HEK293 (cell line): ENCODE results near the gene CORO7.
A peak's percentile ranks its signal among the peaks of the same experiment; 100 is the strongest.

Experiments used
- HOXA7 ChIP-seq: sonication (generic); formaldehyde crosslinking; IDR thresholded peaks from 2 replicates; pipeline ENCODE4 v1.8.1; 2022; ENCODE audit warnings: missing genetic modification reagents, borderline replicate concordance
- KLF7 ChIP-seq: fragments of 450-650 bp; formaldehyde crosslinking; IDR thresholded peaks from 2 replicates; pipeline ENCODE4 v1.5.1; 2016; ENCODE audit warnings: missing biosample characterization, missing genetic modification characterization, borderline replicate concordance
- PATZ1 ChIP-seq: fragments of 450-650 bp; formaldehyde crosslinking; IDR thresholded peaks from 2 replicates; pipeline ENCODE4 v1.5.1; 2016; ENCODE audit warnings: missing biosample characterization, missing genetic modification characterization
- SCRT1 ChIP-seq: fragments of 450-650 bp; formaldehyde crosslinking; IDR thresholded peaks from 2 replicates; pipeline ENCODE4 v1.5.1; 2016; ENCODE audit warnings: missing biosample characterization, missing genetic modification characterization, borderline replicate concordance
- SP2 ChIP-seq: fragments of 450-650 bp; formaldehyde crosslinking; IDR thresholded peaks from 2 replicates; pipeline ENCODE4 v1.5.1; 2016; ENCODE audit warnings: missing biosample characterization, missing genetic modification characterization
- SP3 ChIP-seq: fragments of 450-650 bp; formaldehyde crosslinking; IDR thresholded peaks from 2 replicates; pipeline ENCODE4 v1.5.1; 2016; ENCODE audit warnings: missing biosample characterization, missing genetic modification characterization
- ZBTB11 ChIP-seq: fragments of 450-650 bp; formaldehyde crosslinking; conservative IDR thresholded peaks from 2 replicates; pipeline ENCODE4 v1.5.1; 2016; ENCODE audit warnings: low read depth, missing biosample characterization, missing genetic modification characterization
- ZBTB7A ChIP-seq: fragments of 450-650 bp; formaldehyde crosslinking; IDR thresholded peaks from 2 replicates; pipeline ENCODE4 v1.5.1; 2016; ENCODE audit warnings: low read depth, missing biosample characterization, missing genetic modification characterization
- ZEB2 ChIP-seq: fragments of 450-650 bp; formaldehyde crosslinking; IDR thresholded peaks from 2 replicates; pipeline ENCODE4 v1.5.1; 2016; ENCODE audit warnings: missing biosample characterization, missing genetic modification characterization
- ZNF10 ChIP-seq: fragments of 450-650 bp; formaldehyde crosslinking; IDR thresholded peaks from 2 replicates; pipeline ENCODE4 v1.5.1; 2017; ENCODE audit warnings: missing biosample characterization, missing genetic modification characterization
- ZNF112 ChIP-seq: fragments of 450-650 bp; formaldehyde crosslinking; IDR thresholded peaks from 2 replicates; pipeline ENCODE4 v1.5.0; 2017; ENCODE audit warnings: missing biosample characterization, missing genetic modification characterization
- ZNF223 ChIP-seq: fragments of 450-650 bp; formaldehyde crosslinking; IDR thresholded peaks from 2 replicates; pipeline ENCODE4 v1.5.1; 2016; ENCODE audit warnings: missing biosample characterization, missing genetic modification characterization
- ZNF311 ChIP-seq: fragments of 450-650 bp; formaldehyde crosslinking; IDR thresholded peaks from 2 replicates; pipeline ENCODE4 v1.5.1; 2017; ENCODE audit warnings: missing biosample characterization, missing genetic modification characterization, borderline replicate concordance
- ZNF324 ChIP-seq: fragments of 450-650 bp; formaldehyde crosslinking; IDR thresholded peaks from 2 replicates; pipeline ENCODE4 v1.5.1; 2016; ENCODE audit warnings: missing biosample characterization, missing genetic modification characterization
- ZNF335 ChIP-seq: fragments of 450-650 bp; formaldehyde crosslinking; conservative IDR thresholded peaks from 2 replicates; pipeline ENCODE4 v1.5.1; 2016; ENCODE audit warnings: missing biosample characterization, missing genetic modification characterization
- ZNF341 ChIP-seq: fragments of 450-650 bp; formaldehyde crosslinking; IDR thresholded peaks from 2 replicates; pipeline ENCODE4; 2016; ENCODE audit warnings: low read depth, missing biosample characterization, missing genetic modification characterization
- ZNF514 ChIP-seq: fragments of 450-650 bp; formaldehyde crosslinking; IDR thresholded peaks from 2 replicates; pipeline ENCODE4 v1.5.1; 2016; ENCODE audit warnings: missing biosample characterization, missing genetic modification characterization
- ZNF555 ChIP-seq: fragments of 450-650 bp; formaldehyde crosslinking; conservative IDR thresholded peaks from 2 replicates; pipeline ENCODE4 v1.5.1; 2017; ENCODE audit warnings: missing biosample characterization, mild to moderate bottlenecking, missing genetic modification characterization, inconsistent platforms
- ZNF660 ChIP-seq: fragments of 450-650 bp; IDR thresholded peaks from 2 replicates; pipeline ENCODE4 v1.5.1; 2018; ENCODE audit warnings: missing biosample characterization, mild to moderate bottlenecking, missing genetic modification characterization
- ZNF692 ChIP-seq: fragments of 450-650 bp; formaldehyde crosslinking; IDR thresholded peaks from 2 replicates; pipeline ENCODE4 v1.5.1; 2016; ENCODE audit warnings: missing biosample characterization, missing genetic modification characterization
- ZNF76 ChIP-seq: fragments of 450-650 bp; formaldehyde crosslinking; IDR thresholded peaks from 2 replicates; pipeline ENCODE4; 2016; ENCODE audit warnings: low read depth, missing biosample characterization, missing genetic modification characterization, borderline replicate concordance
- ZNF837 ChIP-seq: fragments of 450-650 bp; formaldehyde crosslinking; IDR thresholded peaks from 2 replicates; pipeline ENCODE4 v1.5.1; 2016; ENCODE audit warnings: missing biosample characterization, missing genetic modification characterization
- TF ChIP-seq, protein P1 (sequence below): fragments of 450-650 bp; formaldehyde crosslinking; IDR thresholded peaks from 2 replicates; pipeline ENCODE4 v1.5.1; 2016; ENCODE audit warnings: missing biosample characterization, missing genetic modification characterization
- TF ChIP-seq, protein P2 (sequence below): fragments of 450-650 bp; formaldehyde crosslinking; IDR thresholded peaks from 2 replicates; pipeline ENCODE4 v1.5.1; 2016; ENCODE audit warnings: missing biosample characterization, missing genetic modification characterization

The CORO7 gene

GRCh38 chr16:4415538-4416199 is 727 bp downstream of the CORO7 start (continued):
- TF ChIP-seq ZBTB7A: no peak
- TF ChIP-seq ZNF76 (tag by site-specific recombination): 0 out of 2 replicates have a peak, but pooled peaks have one; percentile 23
- TF ChIP-seq SP2: peak; percentile 61
- TF ChIP-seq, protein P1, sequence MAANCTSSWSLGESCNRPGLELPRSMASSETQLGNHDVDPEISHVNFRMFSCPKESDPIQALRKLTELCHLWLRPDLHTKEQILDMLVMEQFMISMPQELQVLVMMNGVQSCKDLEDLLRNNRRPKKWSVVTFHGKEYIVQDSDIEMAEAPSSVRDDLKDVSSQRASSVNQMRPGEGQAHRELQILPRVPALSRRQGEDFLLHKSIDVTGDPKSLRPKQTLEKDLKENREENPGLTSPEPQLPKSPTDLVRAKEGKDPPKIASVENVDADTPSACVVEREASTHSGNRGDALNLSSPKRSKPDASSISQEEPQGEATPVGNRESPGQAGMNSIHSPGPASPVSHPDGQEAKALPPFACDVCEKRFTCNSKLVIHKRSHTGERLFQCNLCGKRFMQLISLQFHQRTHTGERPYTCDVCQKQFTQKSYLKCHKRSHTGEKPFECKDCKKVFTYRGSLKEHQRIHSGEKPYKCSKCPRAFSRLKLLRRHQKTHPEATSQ: no peak
- TF ChIP-seq ZNF555 (tag by site-specific recombination): no peak
- TF ChIP-seq HOXA7: no peak
- TF ChIP-seq, protein P2, sequence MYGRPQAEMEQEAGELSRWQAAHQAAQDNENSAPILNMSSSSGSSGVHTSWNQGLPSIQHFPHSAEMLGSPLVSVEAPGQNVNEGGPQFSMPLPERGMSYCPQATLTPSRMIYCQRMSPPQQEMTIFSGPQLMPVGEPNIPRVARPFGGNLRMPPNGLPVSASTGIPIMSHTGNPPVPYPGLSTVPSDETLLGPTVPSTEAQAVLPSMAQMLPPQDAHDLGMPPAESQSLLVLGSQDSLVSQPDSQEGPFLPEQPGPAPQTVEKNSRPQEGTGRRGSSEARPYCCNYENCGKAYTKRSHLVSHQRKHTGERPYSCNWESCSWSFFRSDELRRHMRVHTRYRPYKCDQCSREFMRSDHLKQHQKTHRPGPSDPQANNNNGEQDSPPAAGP: 0 out of 2 replicates have a peak, but pooled peaks have one; percentile 19
- no peak for TF ChIP-seq ZNF324 (tag by site-specific recombination)
- TF ChIP-seq PATZ1: 0 out of 2 replicates have a peak, but pooled peaks have one; percentile 9
- TF ChIP-seq ZNF311 (tag by site-specific recombination): no peak
- TF ChIP-seq SCRT1 (tag by site-specific recombination): 0 out of 2 replicates have a peak, but pooled peaks have one; percentile 31
- TF ChIP-seq ZNF660 (tag by site-specific recombination): no peak
- TF ChIP-seq ZEB2 (tag by site-specific recombination): peak; percentile 43; the same call in 1 of the 2 replicates
- TF ChIP-seq SP3: peak; percentile 54
- TF ChIP-seq ZNF514 (tag by site-specific recombination): no peak
- TF ChIP-seq ZNF10 (tag by site-specific recombination): 0 out of 2 replicates have a peak, but pooled peaks have one; percentile 44
- no peak for TF ChIP-seq ZNF112 (tag by site-specific recombination)
- TF ChIP-seq KLF7: peak; percentile 73; the same call in 1 of the 2 replicates
- TF ChIP-seq ZNF837 (tag by site-specific recombination): no peak
- no peak for TF ChIP-seq ZNF223 (tag by site-specific recombination)
- peak; percentile 15; the same call in 1 of the 2 replicates for TF ChIP-seq ZBTB11 (tag by site-specific recombination)
- peak; percentile 69; the same call in 1 of the 2 replicates for TF ChIP-seq ZNF335 (tag by site-specific recombination)
- peak; percentile 28; the same call in 1 of the 2 replicates for TF ChIP-seq ZNF341
- 0 out of 2 replicates have a peak, but pooled peaks have one; percentile 13 for TF ChIP-seq ZNF692 (tag by site-specific recombination)
